Measurements from ENCODE around the gene RBMS1.

DNA sequence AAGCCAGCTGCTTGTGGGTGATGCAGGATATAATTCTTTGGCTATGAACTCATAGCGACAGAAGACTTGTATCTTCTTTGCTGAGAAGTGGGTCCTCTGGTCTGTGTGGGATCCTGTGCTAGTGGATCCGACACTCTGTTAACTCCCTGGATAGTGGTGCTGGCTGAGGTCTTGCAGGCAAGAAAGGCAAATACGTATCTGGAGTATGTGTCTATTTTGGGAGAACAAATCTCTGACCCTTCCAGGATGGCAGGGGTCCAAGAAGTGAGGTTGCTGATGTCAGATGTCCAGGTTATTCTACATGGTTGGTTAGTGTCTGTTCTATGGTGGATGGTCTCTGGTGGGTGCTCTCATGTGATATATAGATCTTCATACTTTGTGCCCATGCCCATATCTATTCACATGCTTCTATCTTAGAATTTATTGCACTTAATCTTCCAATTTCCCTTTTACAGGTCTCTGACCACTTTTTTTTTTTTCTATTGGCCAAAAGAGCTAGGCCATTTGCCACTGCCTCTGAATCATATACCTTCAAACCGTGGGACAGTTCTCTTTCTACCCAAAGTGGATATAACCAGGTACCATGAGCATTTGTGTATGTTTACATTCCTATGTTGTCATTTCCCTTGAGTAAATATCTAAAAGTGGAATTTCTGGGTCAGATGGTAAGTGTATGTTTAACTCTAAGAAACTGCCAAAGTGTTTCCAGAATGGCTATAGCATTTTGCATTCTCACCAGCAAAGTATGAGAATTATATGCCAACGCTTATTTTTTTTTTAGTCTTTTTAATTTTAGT is 45.1 kb upstream of the RBMS1 start:
- TF ChIP-seq POLR2A (IDR thresholded peaks at IDR 0.05) = no peak
- TF ChIP-seq, protein P1, sequence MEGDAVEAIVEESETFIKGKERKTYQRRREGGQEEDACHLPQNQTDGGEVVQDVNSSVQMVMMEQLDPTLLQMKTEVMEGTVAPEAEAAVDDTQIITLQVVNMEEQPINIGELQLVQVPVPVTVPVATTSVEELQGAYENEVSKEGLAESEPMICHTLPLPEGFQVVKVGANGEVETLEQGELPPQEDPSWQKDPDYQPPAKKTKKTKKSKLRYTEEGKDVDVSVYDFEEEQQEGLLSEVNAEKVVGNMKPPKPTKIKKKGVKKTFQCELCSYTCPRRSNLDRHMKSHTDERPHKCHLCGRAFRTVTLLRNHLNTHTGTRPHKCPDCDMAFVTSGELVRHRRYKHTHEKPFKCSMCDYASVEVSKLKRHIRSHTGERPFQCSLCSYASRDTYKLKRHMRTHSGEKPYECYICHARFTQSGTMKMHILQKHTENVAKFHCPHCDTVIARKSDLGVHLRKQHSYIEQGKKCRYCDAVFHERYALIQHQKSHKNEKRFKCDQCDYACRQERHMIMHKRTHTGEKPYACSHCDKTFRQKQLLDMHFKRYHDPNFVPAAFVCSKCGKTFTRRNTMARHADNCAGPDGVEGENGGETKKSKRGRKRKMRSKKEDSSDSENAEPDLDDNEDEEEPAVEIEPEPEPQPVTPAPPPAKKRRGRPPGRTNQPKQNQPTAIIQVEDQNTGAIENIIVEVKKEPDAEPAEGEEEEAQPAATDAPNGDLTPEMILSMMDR (IDR thresholded peaks at IDR 0.05) = no peak

All from sigmoid colon (tissue), 3 donors.